Measurements from ENCODE around the gene ATP5ME. TPM values are rescaled to one million over a fixed set of nuclear protein-coding genes. Genes with fewer than 3 reads are reported as not detected.

The ATP5ME gene
- total RNA-seq, 2 donors from 2014 or later = 383 to 496 TPM

DNA sequence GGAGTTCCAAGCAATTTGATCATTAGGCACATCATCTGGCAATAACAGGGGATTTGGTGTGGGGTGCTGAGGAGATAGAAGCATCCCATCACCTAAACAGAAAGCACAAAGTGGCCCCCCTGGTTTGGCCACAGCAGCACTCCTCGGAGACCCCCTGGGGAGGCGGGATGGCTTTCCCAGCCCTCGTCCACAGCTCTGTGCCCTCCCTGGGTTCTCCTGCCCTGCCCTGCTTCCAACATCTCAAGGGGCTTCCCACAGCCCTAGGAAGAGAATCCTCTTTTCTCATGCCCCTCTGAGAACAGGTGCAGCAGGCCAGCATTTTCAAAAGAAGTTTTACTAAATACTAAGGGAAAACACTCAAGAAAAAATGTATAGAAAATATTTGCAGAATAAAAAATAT, 12.8 kb downstream of the ATP5ME start:
- ATAC-seq (no peak), DNase-seq (peak in 1 of 2 donors; percentile 9)
- intact Hi-C loops (cut with DNase I, micrococcal nuclease) = no loop called here

GRCh38 chr4:660401-660800, 13.7 kb downstream of the ATP5ME start:
- ATAC-seq (no peak), DNase-seq (no peak)
- intact Hi-C loops (cut with DNase I, micrococcal nuclease) = no loop called here

GRCh38 chr4:659851-660250, 14.2 kb downstream of the ATP5ME start:
- ATAC-seq (no peak), DNase-seq (peak in 1 of 2 donors; percentile 5)
- intact Hi-C loops (cut with DNase I, micrococcal nuclease) = no loop called here

GRCh38 chr4:658681-659667, 15.1 kb downstream of the ATP5ME start:
- intact Hi-C loops (cut with DNase I, micrococcal nuclease) = no loop called here
- ATAC-seq (no peak), DNase-seq (no peak)

GRCh38 chr4:657834-658667, 16.0 kb downstream of the ATP5ME start:
- intact Hi-C loops (cut with DNase I, micrococcal nuclease) = no loop called here
- no peak for DNase-seq
- no peak for ATAC-seq

DNA sequence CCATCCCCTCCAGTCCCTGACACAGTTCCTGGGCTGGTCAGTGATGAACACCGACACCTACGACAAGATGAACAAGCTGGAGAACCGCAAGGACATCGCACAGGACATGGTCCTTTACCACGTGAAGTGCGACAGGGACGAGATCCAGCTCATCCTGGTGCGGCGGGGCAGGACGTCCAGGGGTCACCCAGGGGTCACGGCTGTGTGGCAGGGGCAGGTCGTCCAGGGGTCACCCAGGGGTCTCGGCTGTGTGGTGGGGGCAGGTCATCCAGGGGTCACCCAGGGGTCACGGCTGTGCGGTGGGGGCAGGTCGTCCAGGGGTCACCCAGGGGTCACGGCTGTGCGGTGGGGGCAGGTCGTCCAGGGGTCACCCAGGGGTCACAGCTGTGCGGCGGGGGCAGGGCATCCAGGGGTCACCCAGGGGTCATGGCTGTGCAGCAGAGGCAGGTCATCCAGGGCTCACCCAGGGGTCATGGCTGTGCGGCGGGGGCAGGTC, 16.7 kb downstream of the ATP5ME start:
- no peak for DNase-seq
- no peak for ATAC-seq
- intact Hi-C loops (cut with DNase I, micrococcal nuclease) = no loop called here

DNA sequence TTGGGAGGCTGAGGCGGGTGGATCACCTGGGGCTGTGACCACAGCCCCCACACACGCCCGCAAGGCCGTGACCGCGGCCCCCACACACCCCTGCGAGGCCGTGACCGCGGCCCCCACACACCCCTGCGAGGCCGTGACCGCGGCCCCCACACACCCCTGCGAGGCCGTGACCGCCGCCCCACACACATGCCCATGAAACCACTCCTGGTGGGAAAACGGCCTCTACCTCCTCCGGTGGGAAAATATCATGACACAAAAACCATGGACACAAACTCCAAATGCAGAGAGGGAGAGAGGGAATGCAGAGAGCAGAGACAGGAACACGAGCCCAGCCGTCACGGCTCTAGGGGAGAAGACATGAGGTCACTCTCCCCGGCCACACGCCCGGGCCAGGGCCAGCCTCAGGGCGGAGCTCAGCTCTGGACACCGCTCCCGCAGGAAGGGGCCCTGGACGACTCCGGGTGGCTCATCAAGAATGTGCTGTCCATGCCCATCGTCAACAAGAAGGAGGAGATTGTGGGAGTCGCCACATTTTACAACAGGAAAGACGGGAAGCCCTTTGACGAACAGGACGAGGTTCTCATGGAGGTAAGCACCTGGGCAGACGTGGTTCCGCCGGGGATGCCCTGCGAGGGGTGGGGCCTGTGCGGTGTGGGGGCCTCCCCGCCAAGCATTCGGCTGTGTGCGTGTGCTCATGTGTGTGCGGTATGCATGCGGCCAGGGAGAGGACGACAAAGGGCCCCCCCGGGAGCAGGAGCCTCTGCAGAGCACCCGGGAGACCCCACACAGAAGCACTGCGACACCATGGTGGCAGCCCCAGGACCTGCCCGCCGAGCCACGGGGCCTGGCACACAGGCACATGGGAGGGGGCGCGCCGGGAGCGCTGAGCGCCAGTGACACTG, 17.4 kb downstream of the ATP5ME start:
- intact Hi-C loops (cut with DNase I, micrococcal nuclease) = no loop called here
- no peak for DNase-seq
- peak; percentile 34 for ATAC-seq

- DNase-seq (no peak), ATAC-seq (no peak)
- intact Hi-C loops (cut with DNase I, micrococcal nuclease) = no loop called here
Measured at GRCh38 chr4:655464-656151, 18.5 kb downstream of the ATP5ME start.

DNA sequence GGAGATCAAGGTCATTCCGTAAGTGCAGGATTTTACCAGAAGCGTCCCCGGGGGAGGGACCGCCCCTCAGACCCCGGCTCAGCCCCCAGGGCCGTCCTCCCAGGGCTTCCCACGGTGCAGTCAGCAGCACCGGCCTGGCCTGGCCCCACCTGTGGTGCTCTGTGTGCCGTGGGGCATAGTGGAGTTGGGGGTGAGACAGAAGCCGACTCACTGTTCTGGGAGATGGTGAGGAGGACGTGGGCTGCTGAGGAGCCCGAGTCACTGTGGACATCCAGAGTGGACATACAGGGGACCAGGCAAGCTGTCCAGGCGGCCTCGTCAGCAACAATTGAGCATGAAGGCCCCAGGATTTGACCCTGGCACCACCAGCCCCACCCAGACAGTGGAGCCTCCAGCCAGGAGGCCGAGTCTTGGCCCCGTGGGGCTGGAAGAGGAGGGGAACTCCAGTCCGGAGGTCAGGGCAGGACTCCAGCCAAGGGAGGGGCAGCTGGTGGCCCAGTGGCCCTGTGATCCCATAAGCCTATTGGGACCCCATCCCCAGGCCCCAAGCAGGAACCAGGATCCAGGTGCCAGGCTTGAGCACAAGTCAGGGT, 19.1 kb downstream of the ATP5ME start:
- intact Hi-C loops (cut with DNase I, micrococcal nuclease) = no loop called here
- ATAC-seq = no peak
- DNase-seq = no peak

DNA sequence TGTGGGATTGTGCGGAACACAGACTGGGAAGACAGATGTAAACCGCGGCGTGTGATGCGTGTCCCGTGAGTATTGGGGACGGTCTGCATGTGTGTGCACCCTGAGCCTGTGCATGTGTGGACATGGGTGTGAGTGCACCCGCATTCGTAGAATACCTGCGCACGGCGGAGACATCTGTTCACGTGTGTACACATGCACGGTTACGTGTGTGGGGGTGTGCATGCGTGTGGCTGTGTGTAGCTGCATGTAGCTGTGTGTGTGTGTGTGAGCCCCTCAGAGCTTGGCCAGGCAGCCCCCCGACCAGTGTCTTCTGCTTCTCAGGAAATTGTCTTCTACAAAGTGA, 19.6 kb downstream of the ATP5ME start:
- DNase-seq = no peak
- intact Hi-C loops (cut with DNase I, micrococcal nuclease) = no loop called here

GRCh38 chr4:653831-654502, 20.1 kb downstream of the ATP5ME start:
- ATAC-seq (no peak), DNase-seq (no peak)
- intact Hi-C loops (cut with DNase I, micrococcal nuclease) = no loop called here

More for the DNA sequence above, 19.6 kb downstream of the ATP5ME start:
- no peak for ATAC-seq

GRCh38 chr4:653080-653821, 20.8 kb downstream of the ATP5ME start:
- intact Hi-C loops (cut with DNase I, micrococcal nuclease) = no loop called here
- DNase-seq (no peak), ATAC-seq (no peak)

DNA sequence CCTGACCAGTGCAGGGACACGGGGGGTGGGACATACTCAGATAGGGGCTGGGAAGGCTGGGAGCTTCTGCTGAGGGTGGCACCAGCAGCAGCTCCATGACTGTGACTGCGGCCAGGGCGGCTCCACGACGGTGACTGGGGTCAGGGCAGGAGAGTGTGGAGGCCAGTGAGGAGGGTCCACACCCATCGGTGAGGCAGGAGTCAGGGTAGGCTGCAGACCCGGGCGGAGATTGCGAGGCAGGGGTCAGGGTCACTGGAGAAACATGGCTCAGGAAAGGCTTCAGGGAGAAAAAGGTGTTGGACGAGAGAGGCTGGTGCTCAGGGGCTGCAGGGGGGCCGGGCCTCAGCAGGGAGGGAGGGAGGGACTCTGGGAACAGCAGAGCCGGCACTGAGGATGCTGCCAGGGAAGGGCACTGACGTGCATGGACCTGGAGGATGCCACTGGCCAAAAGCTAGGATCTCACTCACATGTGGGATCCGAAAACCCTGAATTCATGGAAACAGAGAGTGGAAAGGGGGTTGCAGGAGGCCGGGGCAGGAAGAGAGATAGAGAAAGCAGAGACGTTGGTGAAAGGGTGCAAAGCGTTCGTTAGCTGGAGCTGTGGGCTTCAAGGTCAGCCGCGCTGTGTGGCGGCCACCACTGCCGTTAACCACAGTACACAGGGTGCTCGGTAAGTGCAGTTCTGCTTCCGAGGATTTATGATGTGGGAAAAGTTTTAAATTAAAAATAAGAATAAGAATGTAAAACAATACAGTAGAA, 22.0 kb downstream of the ATP5ME start:
- intact Hi-C loops (cut with DNase I, micrococcal nuclease) = no loop called here
- ATAC-seq (no peak), DNase-seq (no peak)

- DNase-seq = no peak
- ATAC-seq = peak; percentile 34
- intact Hi-C loops (cut with DNase I, micrococcal nuclease) = no loop called here
Measured at GRCh38 chr4:650951-651883, 22.9 kb downstream of the ATP5ME start.

- no peak for DNase-seq
Measured at GRCh38 chr4:650461-650860, 23.6 kb downstream of the ATP5ME start.

More at GRCh38 chr4:650461-650860, 23.6 kb downstream of the ATP5ME start:
- intact Hi-C loops (cut with DNase I, micrococcal nuclease) = no loop called here
- ATAC-seq = no peak
